HG03575 (cell line): ENCODE results near the gene MICALL1.

Source experiments
- ATAC-seq: cut with Tn5 transposase; IDR thresholded peaks from one replicate; pipeline ENCODE4 v1.9.1; 2021; ENCODE audit not compliant: unreplicated experiment, insufficient number of reproducible peaks, low FRiP score; ENCODE audit errors: extremely low read depth

MICALL1 gene, protein sequence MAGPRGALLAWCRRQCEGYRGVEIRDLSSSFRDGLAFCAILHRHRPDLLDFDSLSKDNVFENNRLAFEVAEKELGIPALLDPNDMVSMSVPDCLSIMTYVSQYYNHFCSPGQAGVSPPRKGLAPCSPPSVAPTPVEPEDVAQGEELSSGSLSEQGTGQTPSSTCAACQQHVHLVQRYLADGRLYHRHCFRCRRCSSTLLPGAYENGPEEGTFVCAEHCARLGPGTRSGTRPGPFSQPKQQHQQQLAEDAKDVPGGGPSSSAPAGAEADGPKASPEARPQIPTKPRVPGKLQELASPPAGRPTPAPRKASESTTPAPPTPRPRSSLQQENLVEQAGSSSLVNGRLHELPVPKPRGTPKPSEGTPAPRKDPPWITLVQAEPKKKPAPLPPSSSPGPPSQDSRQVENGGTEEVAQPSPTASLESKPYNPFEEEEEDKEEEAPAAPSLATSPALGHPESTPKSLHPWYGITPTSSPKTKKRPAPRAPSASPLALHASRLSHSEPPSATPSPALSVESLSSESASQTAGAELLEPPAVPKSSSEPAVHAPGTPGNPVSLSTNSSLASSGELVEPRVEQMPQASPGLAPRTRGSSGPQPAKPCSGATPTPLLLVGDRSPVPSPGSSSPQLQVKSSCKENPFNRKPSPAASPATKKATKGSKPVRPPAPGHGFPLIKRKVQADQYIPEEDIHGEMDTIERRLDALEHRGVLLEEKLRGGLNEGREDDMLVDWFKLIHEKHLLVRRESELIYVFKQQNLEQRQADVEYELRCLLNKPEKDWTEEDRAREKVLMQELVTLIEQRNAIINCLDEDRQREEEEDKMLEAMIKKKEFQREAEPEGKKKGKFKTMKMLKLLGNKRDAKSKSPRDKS

DNA sequence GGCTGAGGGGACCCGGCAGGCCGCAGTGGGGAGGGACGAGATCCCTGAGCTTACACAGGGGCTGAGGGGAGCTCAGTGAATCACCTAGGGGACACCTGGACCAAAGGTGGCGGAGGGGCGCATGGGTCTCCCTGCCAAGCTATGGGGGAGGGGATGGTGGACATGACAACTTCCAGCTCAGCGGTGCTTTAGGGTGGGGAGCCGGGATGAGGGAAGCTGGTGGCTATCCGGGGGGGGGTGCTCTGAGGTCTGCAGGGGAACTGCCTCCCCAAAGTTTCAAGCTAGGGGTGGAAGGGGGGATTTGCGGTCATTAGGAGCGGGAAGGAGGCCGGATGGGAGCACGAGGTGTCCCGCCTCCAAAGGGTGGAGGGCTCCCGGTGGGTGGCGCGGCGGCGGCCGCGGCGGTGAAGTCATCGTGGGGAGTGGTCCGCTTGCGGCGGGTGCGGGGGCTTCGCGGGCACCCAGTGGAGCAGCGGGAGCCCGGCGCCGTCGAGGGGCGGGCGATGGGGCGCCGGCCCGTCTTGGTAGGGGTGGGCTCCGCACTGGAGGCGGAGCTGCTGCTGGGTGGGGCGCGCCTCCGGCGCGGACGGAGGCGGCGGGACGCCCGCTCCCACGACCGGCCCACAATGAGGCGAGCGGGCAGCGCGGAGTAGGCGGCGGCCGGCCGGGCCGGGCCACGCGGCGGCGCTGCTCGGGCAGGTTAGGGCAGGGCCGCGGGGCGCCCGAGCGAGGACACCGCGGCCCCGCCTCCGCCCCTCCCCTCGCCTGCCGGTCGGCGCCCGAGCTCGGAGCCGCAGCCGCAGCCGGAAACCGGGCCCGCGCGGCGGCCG lies at the start of gene MICALL1:
MICALL1 (plus strand) TSS at position 764 of the 830 bp plus-strand sequence. CDS start 126 bp downstream, outside the sequence.
- ATAC-seq: no peak

DNA sequence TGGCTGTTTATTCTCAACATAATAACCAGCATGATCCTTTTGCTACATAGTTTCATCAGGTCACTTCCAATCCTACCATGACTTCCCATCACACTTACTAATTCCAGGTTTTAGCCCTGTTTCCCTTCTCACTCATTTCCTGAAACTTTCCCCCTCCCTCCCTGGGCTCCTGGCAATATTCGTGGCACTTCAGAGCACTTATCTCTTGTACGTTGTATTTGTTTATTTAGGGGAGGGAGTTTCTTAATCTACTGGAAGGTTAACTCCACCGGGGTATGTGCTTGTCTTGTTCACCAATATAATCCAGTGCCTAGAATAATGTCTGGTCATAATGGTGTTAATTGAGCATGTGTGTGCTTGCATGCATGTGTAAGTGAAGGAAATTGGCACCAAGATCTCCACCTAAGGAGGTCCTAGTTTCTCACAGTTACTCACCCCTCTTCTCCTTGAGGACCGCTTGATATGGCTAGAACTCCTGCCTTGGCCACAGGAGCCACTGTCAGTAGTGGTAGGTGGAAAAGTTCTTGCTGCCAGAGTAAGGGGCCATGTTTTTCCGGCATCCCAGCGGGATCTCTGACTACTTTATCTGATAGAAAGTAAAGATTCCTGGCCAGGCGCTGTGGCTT lies 45.2 kb upstream of the MICALL1 start:
- no peak for ATAC-seq

DNA sequence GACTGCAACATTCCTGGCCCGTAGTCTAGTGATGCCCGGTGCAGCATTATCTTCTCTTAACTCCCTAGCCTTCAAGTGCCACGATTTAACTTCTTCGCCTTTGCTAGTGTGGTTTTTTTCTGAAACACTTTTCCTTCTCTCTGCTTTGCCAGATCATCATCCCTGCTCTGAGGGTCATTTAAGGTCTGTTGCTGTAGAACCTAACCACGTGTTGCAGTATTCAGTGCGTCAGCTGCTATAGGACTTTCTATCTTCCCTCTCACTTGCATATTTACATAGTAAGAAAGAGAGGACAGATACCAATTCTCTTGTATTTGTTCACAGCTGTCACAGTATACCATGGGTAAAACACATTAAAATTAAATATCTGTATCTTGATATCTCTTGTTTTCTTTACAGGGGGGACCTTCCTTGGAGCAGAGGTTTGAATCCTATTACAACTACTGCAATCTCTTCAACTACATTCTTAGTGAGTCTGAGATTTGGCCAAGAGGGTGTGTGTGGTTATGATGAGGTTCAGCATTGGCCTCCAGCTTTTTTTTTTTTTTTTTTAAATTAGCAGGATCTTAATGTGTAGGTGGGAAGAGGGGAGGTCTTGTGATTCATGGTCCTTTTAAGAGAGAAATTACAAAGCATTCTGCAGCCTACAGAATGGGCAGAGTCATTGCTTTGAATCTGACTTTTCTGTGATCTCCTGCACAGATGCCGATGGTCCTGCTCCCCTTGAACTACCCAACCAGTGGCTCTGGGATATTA lies 43.3 kb upstream of the MICALL1 start:
- no peak for ATAC-seq

- ATAC-seq: no peak
Observed at GRCh38 chr22:37865510-37865909, 40.6 kb upstream of the MICALL1 start.

DNA sequence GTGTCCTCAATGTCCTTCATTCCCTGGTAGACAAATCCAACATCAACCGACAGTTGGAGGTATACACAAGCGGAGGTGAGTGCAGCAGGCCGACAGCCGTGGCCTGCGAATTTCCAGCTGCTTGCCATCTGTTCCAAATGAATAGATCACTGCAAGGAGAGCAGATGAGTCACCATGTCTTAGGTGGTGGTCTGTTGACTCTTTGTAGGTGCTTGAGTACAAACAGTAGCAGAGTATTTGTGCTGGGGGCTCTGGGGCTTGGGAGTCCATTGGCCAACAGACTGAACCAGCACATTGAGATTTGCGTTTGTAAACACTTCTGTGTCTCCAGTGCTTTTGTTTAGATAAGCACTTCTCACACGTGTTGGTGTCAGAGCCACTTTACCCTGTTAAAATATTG lies 35.8 kb upstream of the MICALL1 start:
- no peak for ATAC-seq

DNA sequence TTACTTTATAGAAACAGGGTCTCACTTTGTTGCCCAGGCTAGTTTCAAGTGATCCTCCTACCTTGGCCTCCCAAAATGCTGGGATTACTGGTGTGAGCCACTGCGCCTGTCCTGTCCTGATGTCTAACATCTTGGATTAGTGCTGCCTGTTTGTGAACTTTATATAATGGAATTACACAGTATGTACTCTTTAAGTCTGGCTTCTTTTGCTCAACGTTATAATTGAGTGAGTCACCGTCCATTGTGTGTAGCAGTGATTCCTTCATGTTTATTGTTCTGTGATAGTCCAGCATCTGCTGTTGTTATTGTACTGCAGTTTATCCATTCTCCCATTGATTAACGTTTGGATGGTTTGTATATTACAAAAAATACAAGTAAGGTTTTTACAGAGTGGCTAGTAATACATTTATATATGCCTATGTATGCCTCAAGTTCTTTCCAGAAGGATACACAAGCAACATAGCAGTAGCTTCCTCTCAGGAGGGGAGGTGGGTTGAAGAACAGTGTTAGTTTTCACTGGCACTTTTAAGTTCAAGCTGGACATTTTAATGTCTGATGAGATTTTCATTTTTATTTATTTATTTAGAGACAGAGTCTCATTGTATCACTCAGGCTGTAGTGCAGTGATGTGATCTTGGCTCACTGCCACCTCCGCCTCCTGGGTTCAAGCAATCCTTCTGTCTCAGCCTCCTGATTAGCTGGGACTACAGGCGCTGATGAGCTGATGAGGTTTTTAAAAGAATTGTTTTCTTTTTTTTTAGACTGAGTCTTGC lies 25.2 kb upstream of the MICALL1 start:
- no peak for ATAC-seq

DNA sequence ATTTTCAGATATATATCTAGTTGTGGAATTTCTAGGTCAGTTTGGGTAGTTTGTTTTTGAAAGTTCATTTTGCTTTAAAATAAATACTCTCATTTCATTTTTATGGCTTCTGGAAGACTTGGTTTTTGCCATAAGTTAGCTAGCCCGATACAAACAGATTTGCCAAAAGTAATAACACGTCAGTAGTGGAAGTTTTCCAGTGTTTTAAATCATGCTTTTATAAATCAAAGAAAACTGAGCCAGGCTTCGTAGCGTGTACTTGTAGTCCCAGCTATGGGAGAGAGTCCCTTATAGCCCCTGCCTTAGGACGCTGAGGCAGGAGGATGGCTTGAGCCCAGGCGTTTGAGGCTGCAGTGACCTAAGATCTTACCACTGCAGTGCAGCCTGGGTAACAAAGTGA lies 21.7 kb upstream of the MICALL1 start:
- no peak for ATAC-seq

GRCh38 chr22:37887584-37888378 lies 18.3 kb upstream of the MICALL1 start:
- ATAC-seq: no peak

DNA sequence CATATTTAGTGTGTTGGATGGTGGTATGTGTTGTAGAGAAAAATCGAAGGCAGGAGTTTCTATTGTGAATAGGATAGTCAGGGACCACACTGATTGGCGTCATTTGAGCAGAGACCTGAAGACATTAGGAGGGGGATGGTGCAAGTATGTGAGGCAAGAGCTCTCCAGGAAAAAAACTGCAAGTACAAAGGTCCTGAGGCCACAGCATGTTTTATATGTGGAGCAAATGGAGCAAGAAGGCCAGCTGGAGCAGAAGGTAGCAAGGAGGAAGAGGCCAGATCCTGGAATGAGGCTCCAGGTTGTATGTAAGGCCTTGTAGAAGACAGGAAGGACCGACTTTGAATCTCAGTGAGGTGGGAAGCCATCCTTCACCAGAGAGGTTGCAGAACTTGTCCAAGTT lies 14.2 kb upstream of the MICALL1 start:
- ATAC-seq: no peak

- no peak for ATAC-seq
Observed at GRCh38 chr22:37892566-37893335, 13.3 kb upstream of the MICALL1 start.

DNA sequence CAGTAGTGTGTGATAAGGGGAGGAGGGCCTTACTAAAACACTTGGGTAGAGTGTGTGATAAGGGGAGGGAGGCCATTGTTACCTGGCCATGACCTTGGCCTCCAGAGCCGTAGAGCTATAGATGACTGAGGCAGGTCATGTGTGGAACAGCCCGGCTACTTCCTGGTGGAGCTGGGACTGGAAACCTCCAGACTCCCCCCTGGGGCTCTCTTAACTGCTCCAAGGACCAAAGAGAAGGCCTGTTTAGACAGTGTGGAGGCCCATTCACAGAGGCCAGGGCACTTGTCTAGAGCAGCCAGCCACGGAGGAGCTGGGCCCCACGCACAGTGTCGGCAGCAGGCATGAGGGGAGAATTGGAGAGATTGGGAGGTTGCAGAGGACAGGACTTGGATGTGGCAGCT lies 12.5 kb upstream of the MICALL1 start:
- no peak for ATAC-seq

DNA sequence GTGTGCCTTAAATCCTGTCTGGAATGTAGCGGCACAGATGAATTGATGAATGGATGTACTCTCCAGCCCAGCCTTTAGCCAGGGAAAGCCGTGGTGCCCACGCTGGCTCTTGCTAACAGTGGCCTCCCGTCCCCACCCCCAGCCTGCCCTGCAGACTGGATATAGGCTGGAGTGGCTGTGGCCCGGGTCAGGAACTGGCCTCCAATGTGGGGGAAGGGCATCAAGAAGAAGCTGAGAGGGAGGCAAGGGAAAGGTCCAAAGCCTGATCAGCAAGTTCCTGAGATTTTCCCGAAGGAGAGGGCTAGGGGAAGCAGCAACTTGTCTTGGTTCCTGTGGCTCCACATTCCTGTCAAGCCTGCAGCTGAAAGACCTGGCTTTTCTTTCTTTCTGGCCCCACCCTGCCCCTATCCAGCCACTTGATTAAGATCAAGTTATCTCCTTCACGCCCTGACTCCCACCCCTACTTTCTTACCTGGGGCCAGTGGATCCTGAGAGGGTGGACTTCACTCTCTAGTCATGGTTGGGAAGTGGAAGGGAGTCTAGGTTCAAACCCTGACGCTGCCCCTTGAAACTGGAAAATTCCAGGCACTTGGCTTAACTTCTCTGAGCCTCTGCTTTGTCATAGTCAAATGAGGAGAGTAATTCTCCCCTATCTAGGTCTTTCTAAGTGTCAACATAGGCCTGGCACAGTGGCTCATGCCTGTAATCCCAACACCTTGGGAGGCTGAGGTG lies 11.0 kb upstream of the MICALL1 start:
- no peak for ATAC-seq

DNA sequence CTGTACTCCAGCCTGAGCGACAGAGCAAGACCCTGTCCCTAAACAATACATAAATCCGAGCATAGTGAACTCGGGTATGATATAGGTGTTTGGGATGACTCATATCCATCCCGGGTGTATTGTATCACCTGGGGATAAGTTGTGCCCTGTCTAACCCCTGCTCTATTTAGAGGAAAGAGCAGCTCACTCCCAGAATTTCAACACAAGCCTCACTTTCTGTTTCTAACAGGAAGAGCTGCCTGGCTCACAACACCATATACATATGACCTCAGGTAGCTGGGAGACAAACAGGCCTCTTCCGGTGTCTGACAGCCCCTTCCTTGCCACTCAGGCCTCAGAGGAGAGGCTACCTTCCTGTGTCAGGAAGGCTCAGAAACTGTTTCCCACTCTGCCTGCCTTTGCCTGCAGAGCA lies 9.9 kb upstream of the MICALL1 start:
- ATAC-seq: no peak

DNA sequence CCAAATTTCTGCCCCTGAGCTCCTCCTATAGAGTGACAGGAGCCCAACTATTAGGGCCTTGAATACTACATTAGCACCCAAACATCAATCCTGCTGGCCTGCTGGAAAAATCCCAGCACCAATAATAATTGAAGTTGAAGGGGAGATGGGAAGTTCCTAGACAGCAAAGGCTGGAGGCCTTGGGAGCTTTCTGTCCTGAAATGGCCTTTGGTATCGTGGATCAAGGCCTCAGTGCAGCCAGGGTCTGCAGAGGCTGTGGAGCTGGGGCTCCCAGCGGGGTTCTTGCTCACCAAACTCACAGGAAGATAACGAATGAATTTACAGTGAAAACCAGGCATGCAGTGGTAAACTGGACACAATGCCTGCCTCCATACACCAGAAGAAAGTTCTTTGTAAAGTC lies 9.2 kb upstream of the MICALL1 start:
- no peak for ATAC-seq

DNA sequence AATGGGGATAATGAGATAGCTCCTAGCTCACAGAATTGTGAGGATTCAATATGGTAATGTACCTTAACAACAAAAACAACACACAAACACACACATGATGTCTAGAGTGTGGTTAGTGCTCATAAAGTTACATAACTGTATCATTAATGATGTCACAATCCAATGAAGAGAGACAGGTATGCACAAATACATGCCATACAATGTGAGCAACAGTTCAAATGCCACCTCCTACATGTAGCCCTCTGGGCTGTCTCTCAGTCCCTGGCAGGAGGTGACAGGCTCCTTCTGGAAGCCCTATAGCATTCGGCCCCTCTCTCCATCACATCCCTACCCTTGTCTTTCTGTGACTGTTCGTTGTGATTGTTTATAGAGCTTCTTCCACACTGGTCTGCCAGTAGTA lies 8.3 kb upstream of the MICALL1 start:
- ATAC-seq: no peak
